Aorta (tissue), 5 donors: ENCODE results near the gene NCLN. TPM values are rescaled to one million over a fixed set of nuclear protein-coding genes. Genes with fewer than 3 reads are reported as not detected.
"Not testable (repeated sequence)": the region's sequence is repeated elsewhere in the genome, so short reads cannot be mapped to it uniquely, and the experiment has no call there.

Experiments used
- ATAC-seq: fragments of 200-7000 bp; cut with Tn5 transposase; one replicate; pipeline ENCODE4 v1.9.1; 2022; ENCODE audit warnings: moderate library complexity; ENCODE audit not compliant: low FRiP score
- DNase-seq, 2 donors: peaks; one replicate each; pipeline ENCODE4 v3.0.0-alpha.2; 2020
- H3K27ac ChIP-seq, 2 donors: one replicate each; pipeline ENCODE4 v1.5.1; 2013; ENCODE audit warnings: low read length in 2 of 2, mild to moderate bottlenecking in 2 of 2, moderate library complexity in 2 of 2, control low read depth in 1 of 2, inconsistent platforms in 1 of 2, low read depth in 1 of 2
- H3K27me3 ChIP-seq, 2 donors: one replicate each; pipeline ENCODE4 v1.6.1; 2013; ENCODE audit warnings: control low read depth in 1 of 2, low read length in 1 of 2, mild to moderate bottlenecking in 1 of 2, moderate library complexity in 1 of 2; ENCODE audit not compliant: insufficient read depth in 2 of 2, control insufficient read depth in 1 of 2
- H3K36me3 ChIP-seq, 2 donors: one replicate each; pipeline ENCODE4 v1.6.1; 2013; ENCODE audit warnings: control low read depth in 1 of 2, low read length in 1 of 2, mild to moderate bottlenecking in 1 of 2; ENCODE audit not compliant: insufficient read depth in 2 of 2, control insufficient read depth in 1 of 2
- H3K4me1 ChIP-seq, 2 donors: one replicate each; pipeline ENCODE4 v1.6.1; 2013; ENCODE audit warnings: low read length in 2 of 2, control low read depth in 1 of 2, mild to moderate bottlenecking in 1 of 2, moderate library complexity in 1 of 2; ENCODE audit not compliant: insufficient read depth in 2 of 2, control insufficient read depth in 1 of 2
- H3K4me3 ChIP-seq, 2 donors: one replicate each; pipeline ENCODE4 v1.5.1; 2013; ENCODE audit warnings: low read length in 2 of 2, control low read depth in 1 of 2, mild to moderate bottlenecking in 1 of 2
- H3K9me3 ChIP-seq: one replicate; pipeline ENCODE4 v1.6.1; 2013; ENCODE audit warnings: mild to moderate bottlenecking, low read length; ENCODE audit not compliant: control insufficient read depth
- WGBS, 2 donors: extraction: QIAGEN DNeasy Blood & Tissue Kit; methylation state at CpG; one replicate each; pipeline ENCODE4 v1.1.7; 2013; 5-methylcytosine and 5-hydroxymethylcytosine counted together
- intact Hi-C, 2 donors: fragments of 100-400 bp; cut with DNase I; formaldehyde crosslinking; loops; one replicate each; pipeline versions ENCODE4 v1.14.2 to v1.15.0; 2022
- polyA plus RNA-seq, 2 donors: library from polyadenylated mRNA; stranded (reverse); fragments of 200-250 nt; gene quantifications; one replicate each; pipeline ENCODE4 v1.2.3, GENCODE V29; 2013
- total RNA-seq, 2 donors: library from RNA; stranded (reverse); fragmentation: NEBNext Ultra II Directional; extraction: Animal tissue kit (Norgen Biotek cat#: 25700); gene quantifications; one replicate each; pipeline ENCODE4 v1.2.1, GENCODE V29; 2021
- donor health status: healthy with polysubstance abuse.
- donor health status: Bipolar disorder and iron deficiency.
- donor health status: DM: no; HTN: no; CAD: no.
- donor health status: DM: no; HTN: no; CAD: no.
- donor health status: DM: yes; HTN: yes; CAD: no.

NCLN gene
- total and polyA plus RNA-seq, 4 donors = 14.7 to 47.0 (median 27.8) TPM

DNA sequence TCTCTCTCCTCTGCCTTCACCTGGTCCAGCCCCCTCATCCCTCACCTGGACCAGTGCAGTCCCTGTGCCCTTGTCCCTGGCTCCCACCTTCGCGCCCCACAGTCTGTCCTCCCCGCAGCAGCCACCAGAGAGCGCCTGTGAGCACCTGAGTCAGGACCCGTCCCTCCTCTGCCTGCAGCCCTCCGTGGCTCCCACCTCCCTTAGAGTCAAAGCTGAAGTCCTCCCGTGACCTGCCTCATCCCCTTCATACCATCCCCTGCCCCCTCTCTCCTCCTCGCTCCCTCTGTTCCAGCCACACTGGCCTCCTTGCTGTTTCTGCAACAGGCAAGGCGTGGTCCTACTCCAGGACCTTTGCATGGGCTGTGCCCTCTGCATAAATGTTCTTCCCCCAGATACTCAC lies 49.1 kb downstream of the NCLN start:
- H3K9me3 ChIP-seq = peaks cover 2% of the 10 kb centered on the region
- H3K27ac ChIP-seq = no peak overlapping the region
- DNase-seq (no peak), ATAC-seq (no peak)
- H3K4me3 ChIP-seq = no peak overlapping the region
- H3K27me3 ChIP-seq = no peaks in the 10 kb centered on the region
- 59 to 63% methylated on average over 9 of the region's 9 CpGs for WGBS, 2 donors
- H3K4me1 ChIP-seq = no peaks in the 10 kb centered on the region
- H3K36me3 ChIP-seq = no peaks in the 10 kb centered on the region
- intact Hi-C loops = no loop called here

DNA sequence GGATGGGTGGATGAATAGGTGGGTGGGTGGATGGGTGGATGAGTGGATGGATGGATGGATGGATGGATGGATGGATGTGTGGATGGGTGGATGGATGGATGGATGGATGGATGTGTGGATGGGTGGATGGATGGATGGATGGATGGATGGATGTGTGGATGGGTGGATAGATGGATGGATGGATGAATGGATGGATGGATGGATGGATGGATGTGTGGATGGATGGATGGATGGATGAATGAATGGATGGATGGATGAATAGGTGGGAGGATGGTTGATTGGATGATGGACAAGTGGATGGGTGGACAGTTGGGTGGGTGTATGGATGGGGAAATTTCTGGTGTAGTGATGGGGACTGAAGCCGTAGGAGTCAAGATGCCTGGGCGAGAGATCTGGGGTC lies 49.9 kb downstream of the NCLN start:
- H3K4me1 ChIP-seq, ATAC-seq, H3K4me3 ChIP-seq, intact Hi-C loops, DNase-seq, H3K36me3 ChIP-seq, H3K9me3 ChIP-seq, H3K27ac ChIP-seq, H3K27me3 ChIP-seq: not testable (repeated sequence)
- WGBS, 2 donors = 75% methylated on average over 2 of the region's 2 CpGs

DNA sequence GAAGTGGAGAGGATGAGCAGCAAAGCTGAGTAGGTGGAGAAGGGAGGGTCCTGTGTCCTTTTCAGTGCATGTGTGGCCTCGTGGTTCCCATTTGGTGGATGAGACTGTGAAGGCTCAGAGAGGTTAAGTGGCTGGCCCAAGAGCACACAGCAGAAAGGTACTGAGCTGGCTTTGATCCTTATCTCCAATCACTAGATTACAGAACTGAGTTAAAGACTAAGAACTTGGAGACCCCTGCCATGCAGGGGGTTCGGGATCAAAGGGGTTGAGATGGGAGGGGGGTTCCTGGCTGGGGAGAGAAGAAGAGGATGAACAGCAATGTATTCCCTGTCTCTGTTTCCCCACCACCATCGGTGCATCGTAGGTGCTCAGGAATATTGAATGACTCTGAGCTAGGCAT lies 50.5 kb downstream of the NCLN start:
- Histone ChIP-seq H3K27me3 (no peaks in the 10 kb centered on the region), H3K4me1 (no peaks in the 10 kb centered on the region), H3K36me3 (no peaks in the 10 kb centered on the region), H3K27ac (no peak overlapping the region), H3K9me3 (peaks cover 2% of the 10 kb centered on the region), H3K4me3 (no peak overlapping the region)
- DNase-seq (no peak), ATAC-seq (no peak)
- WGBS, 2 donors = 65 to 67% methylated on average over 4 of the region's 4 CpGs
- intact Hi-C loops = no loop called here

DNA sequence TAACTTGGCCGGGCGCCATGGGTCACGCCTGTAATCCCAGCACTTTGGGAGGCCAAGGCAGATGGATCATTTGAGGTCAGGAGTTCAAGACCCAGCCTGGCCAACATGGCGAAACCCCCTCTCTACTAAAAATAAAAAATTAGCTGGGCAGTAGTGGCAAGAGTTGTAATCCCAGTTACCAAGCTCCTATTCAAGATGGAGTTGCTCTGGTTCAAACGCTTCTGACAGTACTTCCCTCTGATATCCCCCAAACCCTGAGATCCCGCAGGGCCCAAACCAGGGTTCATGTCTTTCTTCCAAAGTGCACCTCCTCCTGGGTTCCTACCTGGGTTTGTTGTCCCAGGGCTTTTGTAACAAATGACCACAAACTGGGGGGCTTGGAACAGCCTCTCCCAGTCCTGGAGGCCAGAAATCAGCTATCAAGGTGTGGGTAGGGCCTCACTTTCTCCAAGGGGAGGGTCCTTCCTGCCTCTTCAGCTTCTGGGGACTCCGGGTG lies 52.4 kb downstream of the NCLN start:
- Histone ChIP-seq H3K36me3 (no peaks in the 10 kb centered on the region), H3K27ac (no peak overlapping the region), H3K4me3 (no peak overlapping the region), H3K27me3 (no peaks in the 10 kb centered on the region), H3K4me1 (no peaks in the 10 kb centered on the region), H3K9me3 (peaks cover 2% of the 10 kb centered on the region)
- ATAC-seq = no peak
- no peak for DNase-seq
- intact Hi-C loops = no loop called here
- 86 to 92% methylated on average over 7 of the region's 7 CpGs for WGBS, 2 donors

DNA sequence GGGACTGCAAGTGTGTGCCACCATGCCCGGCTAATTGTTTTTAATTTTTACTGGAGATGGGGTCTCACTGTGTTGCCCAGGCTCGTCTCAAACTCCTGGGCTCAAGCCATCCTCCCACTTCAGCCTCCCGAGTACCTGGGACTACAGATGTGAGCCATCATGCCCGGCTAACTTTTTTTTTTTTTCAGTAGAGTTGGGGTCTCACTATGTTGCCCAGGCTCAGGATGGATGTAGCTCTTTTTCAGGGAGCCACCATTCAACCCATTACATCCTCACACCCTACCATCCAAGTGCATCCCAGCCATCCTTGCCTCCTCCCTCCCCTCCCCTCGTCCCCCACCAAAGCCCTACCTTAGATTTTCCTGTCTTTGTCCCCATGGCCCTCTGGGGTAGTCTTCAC lies 53.6 kb downstream of the NCLN start:
- WGBS, 2 donors = 67 to 76% methylated on average over 5 of the region's 5 CpGs
- Histone ChIP-seq H3K9me3 (peaks cover 2% of the 10 kb centered on the region), H3K4me3 (no peak overlapping the region), H3K4me1 (no peaks in the 10 kb centered on the region), H3K36me3 (no peaks in the 10 kb centered on the region), H3K27me3 (no peaks in the 10 kb centered on the region), H3K27ac (no peak overlapping the region)
- intact Hi-C loops = no loop called here
- no peak for ATAC-seq
- no peak for DNase-seq

DNA sequence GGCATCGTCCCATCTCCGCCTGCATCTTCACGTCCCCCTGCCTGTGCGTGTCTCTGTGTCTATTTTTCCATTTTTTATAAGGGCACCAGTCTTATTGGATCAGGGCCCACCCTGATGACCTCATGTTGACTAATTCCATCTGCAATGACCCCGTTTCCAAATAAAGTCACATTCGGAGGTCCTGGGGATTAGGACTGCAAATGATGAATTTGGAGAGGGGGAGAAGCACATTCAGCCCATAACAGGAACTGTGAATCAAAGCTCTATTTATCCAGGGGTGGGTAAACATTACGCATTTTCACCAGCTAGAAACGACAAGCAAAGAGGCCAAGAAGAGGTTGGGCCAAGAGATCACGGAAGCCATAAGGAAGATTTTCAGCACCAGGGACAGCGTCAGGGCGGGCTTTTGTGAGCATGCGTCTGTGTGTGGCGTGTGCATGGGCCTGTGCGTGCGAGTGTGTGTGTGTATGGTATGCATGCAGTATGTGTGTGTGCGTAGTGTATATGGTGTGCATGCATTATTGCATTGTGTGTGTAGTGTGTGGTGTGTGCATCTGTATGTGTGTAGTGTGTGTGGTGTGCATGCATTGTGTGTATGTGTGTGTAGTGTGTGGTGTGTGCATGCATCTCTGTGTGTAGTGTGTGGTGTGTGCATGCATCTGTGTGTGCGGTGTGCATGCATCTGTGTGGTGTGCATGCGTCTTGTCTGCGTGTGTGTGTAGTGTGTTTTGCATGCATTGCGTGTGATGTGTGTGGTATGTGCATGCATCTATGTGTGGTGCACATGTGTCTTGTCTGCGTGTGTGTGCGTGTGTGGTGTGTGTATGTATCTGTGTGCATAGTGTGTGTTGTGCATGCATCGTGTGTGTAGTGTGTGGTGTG lies 58.3 kb downstream of the NCLN start:
- H3K27me3 ChIP-seq = no peaks in the 10 kb centered on the region

GRCh38 chr19:3245050-3245449 lies 59.3 kb downstream of the NCLN start:
- WGBS, 2 donors = 92 to 93% methylated on average over 9 of the region's 9 CpGs
- intact Hi-C loops = no loop called here
- ATAC-seq (no peak), DNase-seq (no peak)
- H3K27me3 ChIP-seq = no peaks in the 10 kb centered on the region
- H3K27ac ChIP-seq = no peak overlapping the region
- H3K36me3 ChIP-seq = no peaks in the 10 kb centered on the region
- no peaks in the 10 kb centered on the region for H3K9me3 ChIP-seq
- H3K4me1 ChIP-seq = no peaks in the 10 kb centered on the region
- H3K4me3 ChIP-seq = no peak overlapping the region

More for the DNA sequence above, 58.3 kb downstream of the NCLN start:
- Histone ChIP-seq H3K27ac (no peak overlapping the region), H3K4me1 (no peaks in the 10 kb centered on the region), H3K9me3 (no peaks in the 10 kb centered on the region), H3K36me3 (no peaks in the 10 kb centered on the region), H3K4me3 (no peak overlapping the region)
- DNase-seq = no peak
- intact Hi-C loops = no loop called here
- WGBS, 2 donors = 41 to 44% methylated on average over 23 of the region's 23 CpGs
- no peak for ATAC-seq

- Histone ChIP-seq H3K27me3 (no peaks in the 10 kb centered on the region), H3K4me1 (no peaks in the 10 kb centered on the region), H3K27ac (no peak overlapping the region), H3K9me3 (peaks cover 6% of the 10 kb centered on the region), H3K4me3 (no peak overlapping the region), H3K36me3 (no peaks in the 10 kb centered on the region)
- ATAC-seq (no peak), DNase-seq (no peak)
- 37 to 47% methylated on average over 14 of the region's 14 CpGs for whole genome bisulfite sequencing, 2 donors
- intact Hi-C loops = no loop called here
Observed at GRCh38 chr19:3248728-3249326, 63.1 kb downstream of the NCLN start.

GRCh38 chr19:3249408-3249807 lies 63.7 kb downstream of the NCLN start:
- H3K27me3 ChIP-seq = no peaks in the 10 kb centered on the region
- intact Hi-C loops = no loop called here
- H3K4me1 ChIP-seq = no peaks in the 10 kb centered on the region
- H3K4me3 ChIP-seq = no peak overlapping the region
- 78 to 83% methylated on average over 10 of the region's 10 CpGs for WGBS, 2 donors
- peaks cover 6% of the 10 kb centered on the region for H3K9me3 ChIP-seq
- H3K36me3 ChIP-seq = no peaks in the 10 kb centered on the region
- H3K27ac ChIP-seq = no peak overlapping the region
- DNase-seq (no peak), ATAC-seq (no peak)
